ENCODE results near the gene NPW. TPM values are rescaled to one million over a fixed set of nuclear protein-coding genes. Genes with fewer than 3 reads are reported as not detected.
A peak's percentile ranks its signal among the peaks of the same experiment; 100 is the strongest.

NPW gene
- total RNA-seq, 2 experiments from 2014 or later, result 29.1 to 34.2 TPM

DNA sequence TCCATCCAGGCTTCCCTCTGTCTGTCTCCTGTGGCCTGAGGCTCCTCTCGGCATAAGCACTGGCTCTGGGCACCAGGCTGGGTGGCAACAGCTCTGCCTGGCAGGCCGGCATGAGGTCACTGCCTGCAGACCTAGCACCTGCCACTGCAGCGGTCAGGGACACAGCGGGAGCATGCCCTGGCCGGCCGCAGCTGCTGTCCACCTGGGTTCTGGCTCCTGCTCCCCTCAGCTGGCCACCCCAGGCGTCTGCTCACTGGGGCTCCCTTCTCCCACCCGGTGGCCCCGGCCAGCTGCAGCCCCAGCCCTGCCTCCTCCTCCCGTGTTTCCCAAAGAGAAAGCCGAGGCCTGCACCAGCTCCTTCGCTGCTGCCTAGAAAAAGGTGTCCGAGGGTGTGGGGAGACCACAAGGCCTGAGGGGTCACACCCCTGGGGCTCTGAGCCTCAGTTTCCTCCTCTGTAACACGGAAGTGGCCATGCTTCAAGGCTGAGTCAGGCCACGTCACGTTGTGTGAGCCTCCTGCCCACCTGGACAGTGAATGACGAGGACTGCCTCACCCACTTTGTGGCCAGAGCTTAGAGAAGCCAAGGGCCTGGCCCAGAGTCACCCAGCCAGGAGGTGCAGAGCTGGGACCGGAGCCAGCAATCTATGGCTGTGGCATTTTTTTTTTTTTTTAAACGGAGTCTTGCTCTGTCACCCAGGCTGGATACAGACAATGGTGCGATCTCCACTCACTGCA, 21.4 kb downstream of the NPW start:
- no peaks in the 10 kb centered on the region for H3K27me3 Mint-ChIP-seq
- no peak overlapping the region for H3K27ac Mint-ChIP-seq
- no peaks in the 10 kb centered on the region for H3K9me3 Mint-ChIP-seq
- no peak for DNase-seq
- no peaks in the 10 kb centered on the region for H3K36me3 Mint-ChIP-seq
- H3K4me1 Mint-ChIP-seq, result no peaks in the 10 kb centered on the region
- H3K4me3 Mint-ChIP-seq, result no peak overlapping the region

DNA sequence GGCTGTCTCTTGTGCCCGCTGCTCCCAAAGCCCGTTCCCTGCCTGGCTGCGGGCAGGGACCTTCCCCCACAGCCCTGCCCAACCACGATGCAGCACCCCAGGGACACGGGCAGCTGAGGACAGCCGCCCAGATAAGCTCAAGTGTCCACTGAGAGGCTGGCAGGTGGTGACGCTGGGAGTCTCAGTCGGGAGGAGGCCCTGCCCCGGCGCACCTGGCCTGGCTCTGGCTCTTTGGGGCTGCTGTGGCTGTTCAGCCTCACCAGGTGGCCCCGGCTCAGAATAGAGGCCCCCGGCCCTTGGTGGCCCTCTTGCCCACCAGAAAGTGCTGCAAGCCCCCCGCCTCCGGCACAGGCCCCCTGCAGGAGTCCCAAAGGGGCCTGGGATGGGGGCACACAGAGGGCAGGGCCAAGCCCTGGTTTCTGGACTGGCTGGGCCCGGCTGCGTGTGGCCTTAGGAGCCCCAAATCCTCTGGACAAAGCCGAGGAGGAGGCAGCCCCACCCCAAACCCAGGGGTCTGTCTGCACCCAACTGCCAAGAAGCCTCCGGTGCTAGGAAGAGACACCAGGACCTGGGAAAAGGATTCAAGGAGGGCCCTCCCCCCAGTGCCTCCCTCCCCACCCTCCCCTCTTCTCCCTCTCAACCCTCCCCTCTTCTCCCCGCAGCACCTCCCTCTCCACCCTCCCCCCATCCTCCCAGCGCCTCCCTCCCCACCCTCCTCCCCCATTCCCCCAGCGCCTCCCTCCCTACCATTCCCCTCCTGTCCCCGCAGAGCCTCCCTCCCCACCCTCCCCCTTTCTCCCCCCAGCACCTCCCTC, 22.8 kb downstream of the NPW start:
- H3K4me3 Mint-ChIP-seq, result no peak overlapping the region
- peaks cover 6% of the 10 kb centered on the region for H3K4me1 Mint-ChIP-seq
- H3K36me3 Mint-ChIP-seq, result no peaks in the 10 kb centered on the region
- H3K27me3 Mint-ChIP-seq, result no peaks in the 10 kb centered on the region
- no peak for DNase-seq
- no peaks in the 10 kb centered on the region for H3K9me3 Mint-ChIP-seq
- no peak overlapping the region for H3K27ac Mint-ChIP-seq

DNA sequence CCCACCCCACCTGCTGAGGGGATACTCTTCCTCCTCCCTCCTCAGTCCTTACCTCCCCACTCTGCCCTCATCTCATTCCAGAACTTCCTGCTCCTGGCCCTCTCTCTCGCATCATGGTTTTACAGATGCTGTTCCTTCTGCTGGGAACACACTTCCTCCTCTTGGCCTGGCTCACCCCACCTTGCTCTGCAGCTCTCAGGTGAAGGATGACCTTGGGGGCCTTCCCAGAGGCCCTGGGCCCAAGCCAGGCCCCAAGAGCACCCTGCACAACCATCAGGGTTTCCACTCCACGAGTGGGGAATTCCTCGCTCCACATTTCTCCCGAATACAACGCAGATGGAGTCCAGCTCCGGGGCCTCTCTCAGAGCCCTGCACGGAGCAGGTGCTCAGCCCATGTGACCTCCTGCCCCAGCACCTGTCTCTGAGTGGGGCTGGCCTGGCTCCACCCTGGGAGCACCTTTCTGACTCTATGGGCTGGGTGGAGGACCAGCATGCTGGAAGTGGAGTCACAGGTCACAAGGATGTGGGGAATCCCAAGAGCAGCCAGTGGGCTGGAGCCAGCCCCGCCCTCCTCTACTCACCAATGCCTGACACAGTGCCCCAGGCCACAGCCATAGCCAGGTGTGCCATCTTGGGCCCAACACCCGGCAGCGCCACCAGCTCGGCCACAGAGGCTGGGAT, 23.5 kb downstream of the NPW start:
- no peak for DNase-seq

DNA sequence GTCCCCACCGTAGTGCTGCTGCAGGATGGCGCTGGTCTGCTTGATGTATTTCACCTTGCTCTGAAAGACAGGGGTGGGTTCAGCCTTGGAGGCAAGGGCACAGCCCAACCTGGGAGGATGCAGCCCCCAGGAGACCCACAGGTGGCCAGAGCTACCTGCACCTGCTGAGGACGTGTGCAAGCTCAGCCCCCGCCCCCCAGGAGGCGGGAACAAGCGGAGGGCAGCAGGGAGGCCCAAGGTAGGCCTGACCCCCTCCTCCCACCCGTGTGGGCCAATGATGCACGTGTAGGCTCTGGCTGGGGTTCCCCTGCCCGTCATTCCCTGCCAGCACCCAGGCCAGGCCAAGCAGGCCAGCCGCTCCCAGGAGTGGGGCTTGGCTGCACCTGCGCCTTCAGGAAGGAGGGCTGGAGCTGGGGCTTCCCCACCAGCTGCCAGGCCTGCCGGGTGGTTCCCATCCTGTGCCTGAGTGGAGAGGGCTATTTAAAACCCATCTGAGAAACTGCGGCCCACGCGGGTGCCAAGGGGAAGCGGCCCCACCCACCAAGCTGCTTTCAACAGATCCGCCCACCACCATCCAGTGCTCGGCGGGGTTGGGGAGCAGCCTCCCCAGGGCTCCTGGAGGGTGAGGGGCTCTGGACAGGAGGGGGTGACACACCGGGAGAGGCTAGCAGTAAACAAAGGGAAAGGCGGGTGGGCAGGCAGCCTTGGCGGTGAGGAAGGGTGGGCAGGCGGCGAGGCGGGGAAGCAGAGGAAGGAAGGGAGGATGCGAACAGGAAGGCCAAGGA, 24.3 kb downstream of the NPW start:
- Mint-ChIP-seq H3K27ac (no peak overlapping the region), H3K4me3 (no peak overlapping the region), H3K36me3 (no peaks in the 10 kb centered on the region), H3K4me1 (peaks cover 11% of the 10 kb centered on the region), H3K9me3 (no peaks in the 10 kb centered on the region), H3K27me3 (no peaks in the 10 kb centered on the region)
- DNase-seq, result no peak

More for the DNA sequence above, 23.5 kb downstream of the NPW start:
- H3K9me3 Mint-ChIP-seq, result no peaks in the 10 kb centered on the region
- H3K27me3 Mint-ChIP-seq, result no peaks in the 10 kb centered on the region
- peaks cover 6% of the 10 kb centered on the region for H3K4me1 Mint-ChIP-seq
- H3K36me3 Mint-ChIP-seq, result no peaks in the 10 kb centered on the region
- H3K27ac Mint-ChIP-seq, result no peak overlapping the region
- H3K4me3 Mint-ChIP-seq, result no peak overlapping the region

GRCh38 chr16:2044541-2044940, 25.0 kb downstream of the NPW start:
- H3K9me3 Mint-ChIP-seq, result no peaks in the 10 kb centered on the region
- H3K27me3 Mint-ChIP-seq, result no peaks in the 10 kb centered on the region
- peaks cover 16% of the 10 kb centered on the region for H3K4me1 Mint-ChIP-seq
- H3K36me3 Mint-ChIP-seq, result no peaks in the 10 kb centered on the region
- no peak for DNase-seq
- H3K27ac Mint-ChIP-seq, result no peak overlapping the region
- no peak overlapping the region for H3K4me3 Mint-ChIP-seq

- H3K27me3 Mint-ChIP-seq, result no peaks in the 10 kb centered on the region
- H3K27ac Mint-ChIP-seq, result no peak overlapping the region
- peaks cover under 1% of the 10 kb centered on the region for H3K36me3 Mint-ChIP-seq
- H3K4me3 Mint-ChIP-seq, result peak overlapping the region; percentile 94
- no peak for DNase-seq
- H3K9me3 Mint-ChIP-seq, result no peaks in the 10 kb centered on the region
- H3K4me1 Mint-ChIP-seq, result peaks cover 16% of the 10 kb centered on the region
Observed at GRCh38 chr16:2045965-2046892, 26.6 kb downstream of the NPW start.

DNA sequence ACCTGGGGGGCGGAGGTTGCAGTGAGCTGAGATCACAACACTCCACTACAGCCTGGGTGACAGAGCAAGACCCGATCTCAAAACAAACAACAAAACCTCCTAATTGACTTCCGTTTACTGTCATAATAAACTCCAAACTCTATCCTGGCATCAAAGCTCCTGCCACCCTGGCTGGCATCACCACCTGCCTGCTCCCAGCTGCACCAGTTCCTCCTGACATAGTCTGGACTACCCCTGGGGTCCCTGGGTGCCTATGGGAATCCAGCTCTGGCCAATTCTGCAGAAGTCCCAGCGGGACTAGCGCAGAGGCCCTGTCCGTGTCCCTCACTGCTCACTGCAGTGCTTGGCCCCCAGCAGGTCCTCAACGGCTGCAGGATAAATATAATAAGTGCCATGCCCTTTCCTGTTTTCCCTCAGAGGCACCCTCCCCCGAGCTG, 27.3 kb downstream of the NPW start:
- Mint-ChIP-seq H3K4me1 (peaks cover 16% of the 10 kb centered on the region), H3K27me3 (no peaks in the 10 kb centered on the region), H3K9me3 (no peaks in the 10 kb centered on the region), H3K36me3 (peaks cover 2% of the 10 kb centered on the region), H3K4me3 (peak overlapping the region; percentile 94), H3K27ac (peak overlapping the region; percentile 75)
- no peak for DNase-seq

DNA sequence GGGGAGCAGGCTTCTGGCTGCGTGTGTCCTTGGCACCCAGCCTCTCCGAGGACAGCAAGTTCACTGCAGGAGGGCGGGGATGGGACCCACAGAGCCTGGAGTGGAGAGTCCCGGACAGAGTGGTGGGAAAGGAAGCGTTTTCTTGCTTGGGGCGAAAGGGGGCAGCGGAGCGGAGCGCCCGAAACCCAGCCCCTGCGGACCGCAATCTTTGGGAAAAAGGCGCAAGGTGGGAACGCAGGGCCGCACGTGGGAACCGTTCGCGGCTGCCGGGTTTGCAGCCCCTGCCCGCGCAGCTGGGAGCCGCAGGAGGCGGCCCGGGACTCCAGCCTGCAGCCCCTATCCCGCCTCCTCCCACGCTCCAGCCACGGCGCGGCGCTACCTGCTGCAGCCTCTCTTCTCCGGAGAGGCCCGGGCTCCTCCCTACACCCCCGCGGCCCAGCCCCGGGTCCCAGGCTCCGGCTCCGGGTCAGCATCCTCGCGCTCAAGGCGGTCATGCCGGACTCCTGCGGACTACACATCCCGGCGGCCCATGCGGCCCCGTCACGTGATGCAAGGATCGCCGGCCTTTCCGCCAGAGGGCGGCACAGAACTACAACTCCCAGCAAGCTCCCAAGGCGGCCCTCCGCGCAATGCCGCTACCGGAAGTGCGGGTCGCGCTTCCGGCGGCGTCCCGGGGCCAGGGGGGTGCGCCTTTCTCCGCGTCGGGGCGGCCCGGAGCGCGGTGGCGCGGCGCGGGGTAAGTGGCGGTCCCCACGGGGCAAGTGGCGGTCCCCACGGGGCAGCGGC, 27.9 kb downstream of the NPW start, which contains the start of the genes NTHL1 and TSC2:
Gene NTHL1, minus strand, starts transcription at position 505 of the 786 bp plus-strand sequence. Its CDS starts 11 bp downstream, at position 494.
Gene TSC2, plus strand, starts transcription at position 656 of the 786 bp plus-strand sequence. CDS start 631 bp downstream, outside the sequence.
- peaks cover 2% of the 10 kb centered on the region for H3K36me3 Mint-ChIP-seq
- peak; percentile 97 for DNase-seq
- no peaks in the 10 kb centered on the region for H3K27me3 Mint-ChIP-seq
- peaks cover 16% of the 10 kb centered on the region for H3K4me1 Mint-ChIP-seq
- H3K9me3 Mint-ChIP-seq, result no peaks in the 10 kb centered on the region
- peak within 1 kb of the TSS; percentile 94 for H3K4me3 Mint-ChIP-seq
- peak within 1 kb of the TSS; percentile 75 for H3K27ac Mint-ChIP-seq

DNA sequence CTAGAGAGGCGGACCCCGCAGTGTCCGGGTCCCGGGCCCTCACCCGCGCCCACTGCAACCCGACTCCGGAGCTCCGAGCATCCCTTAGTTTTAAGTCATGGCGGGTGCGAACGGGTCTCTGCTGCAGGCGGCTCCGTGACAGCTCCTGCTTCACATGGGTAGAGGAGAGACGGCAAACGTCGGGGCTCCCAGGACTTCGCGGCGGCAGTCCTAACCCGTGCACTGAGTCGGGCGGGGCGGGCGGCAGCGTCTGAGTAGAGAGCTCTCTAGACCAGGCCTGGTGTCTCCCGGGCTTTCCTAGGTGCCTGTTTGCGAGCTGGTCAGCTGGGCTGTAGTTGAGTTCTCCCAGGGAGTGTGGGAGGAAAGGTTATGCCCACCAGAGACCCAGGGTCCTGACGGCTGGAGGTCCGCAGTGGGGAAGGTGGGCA, 28.5 kb downstream of the NPW start:
- Mint-ChIP-seq H3K27me3 (no peaks in the 10 kb centered on the region), H3K4me3 (peak overlapping the region; percentile 94), H3K4me1 (peaks cover 16% of the 10 kb centered on the region), H3K9me3 (no peaks in the 10 kb centered on the region), H3K27ac (peak overlapping the region; percentile 56), H3K36me3 (peaks cover 2% of the 10 kb centered on the region)
- peak; percentile 22 for DNase-seq

GRCh38 chr16:2053211-2053610, 33.6 kb downstream of the NPW start:
- no peak overlapping the region for H3K4me3 Mint-ChIP-seq
- H3K36me3 Mint-ChIP-seq, result peaks cover 2% of the 10 kb centered on the region

DNA sequence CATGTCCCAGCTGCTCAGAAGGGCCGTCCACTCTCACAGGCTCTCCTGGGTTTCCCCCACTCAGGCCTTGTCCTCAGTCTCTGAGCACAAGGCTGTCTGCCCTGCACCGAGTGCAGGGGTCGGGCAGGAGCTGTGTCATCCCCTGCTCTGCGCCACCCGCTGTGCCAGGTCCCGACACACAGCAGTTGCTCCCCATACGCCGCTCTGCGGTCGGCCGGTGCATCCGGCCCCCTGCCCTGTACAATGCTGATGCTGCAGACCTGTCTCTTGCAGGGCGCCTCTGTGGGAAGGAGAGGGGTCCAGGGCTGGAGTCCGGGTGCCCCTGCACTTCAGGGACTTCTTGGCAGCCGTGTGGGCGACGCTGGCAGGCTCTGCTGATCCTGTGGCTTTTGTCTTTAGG, 34.3 kb downstream of the NPW start:
- DNase-seq, result no peak
- Mint-ChIP-seq H3K9me3 (no peaks in the 10 kb centered on the region), H3K36me3 (peaks cover 2% of the 10 kb centered on the region), H3K4me3 (no peak overlapping the region), H3K27me3 (no peaks in the 10 kb centered on the region), H3K4me1 (peaks cover 4% of the 10 kb centered on the region), H3K27ac (no peak overlapping the region)

More at GRCh38 chr16:2053211-2053610, 33.6 kb downstream of the NPW start:
- H3K27ac Mint-ChIP-seq, result no peak overlapping the region
- H3K9me3 Mint-ChIP-seq, result no peaks in the 10 kb centered on the region
- no peaks in the 10 kb centered on the region for H3K27me3 Mint-ChIP-seq
- DNase-seq, result no peak
- peaks cover 9% of the 10 kb centered on the region for H3K4me1 Mint-ChIP-seq

- Mint-ChIP-seq H3K4me1 (no peaks in the 10 kb centered on the region), H3K4me3 (no peak overlapping the region), H3K36me3 (peaks cover 2% of the 10 kb centered on the region), H3K27ac (no peak overlapping the region), H3K27me3 (no peaks in the 10 kb centered on the region), H3K9me3 (no peaks in the 10 kb centered on the region)
- DNase-seq, result no peak
Observed at GRCh38 chr16:2054543-2055245, 35.1 kb downstream of the NPW start.
